NOMO-1 treated with DMSO at 0.1 percent for 48 hours (cell line): Measurements from ENCODE around the gene ZNF324B.
"Not testable (repeated sequence)": the region's sequence is repeated elsewhere in the genome, so short reads cannot be mapped to it uniquely, and the experiment has no call there.

Source experiments
- DNase-seq: peaks from one replicate; lab custom pipeline; 2025; ENCODE audit not compliant: unreplicated experiment; lab: John Stamatoyannopoulos, UW

ZNF324B gene

DNA sequence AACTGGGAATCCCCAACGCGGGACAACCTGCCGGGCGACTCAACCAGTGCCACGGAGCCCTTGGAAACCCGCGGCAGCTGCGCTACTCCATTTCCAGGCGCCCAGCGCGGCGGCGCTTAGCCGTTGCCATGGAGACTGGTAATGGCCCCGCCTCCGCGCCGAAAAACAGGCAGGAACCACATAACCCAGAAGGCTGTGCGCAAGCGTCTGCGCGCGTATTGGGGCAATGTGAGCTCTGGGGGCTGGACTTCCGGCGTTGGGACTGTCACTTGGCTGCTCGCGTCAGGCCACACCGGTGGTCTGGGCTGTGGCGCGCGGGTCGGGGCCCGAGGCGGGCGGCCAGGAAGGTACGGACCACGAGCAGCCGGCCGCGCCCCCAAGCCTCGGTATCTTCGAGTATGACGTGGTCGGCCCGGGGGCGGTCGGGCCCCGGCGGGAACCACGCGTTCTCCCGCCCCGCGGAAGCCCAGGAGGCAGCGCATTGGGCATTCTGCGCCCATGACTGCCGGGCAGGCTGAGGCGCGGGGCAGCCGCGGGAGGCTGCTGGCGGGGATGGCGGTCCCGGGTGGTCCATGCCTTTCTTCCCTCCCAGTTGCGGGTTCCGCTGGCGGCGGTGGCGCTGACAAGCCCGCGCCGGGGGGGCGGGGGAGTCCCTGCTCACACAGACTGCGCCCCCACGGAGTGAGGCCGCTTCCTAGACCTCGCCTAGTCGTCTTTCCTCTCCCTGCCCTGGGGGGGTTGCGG lies at the start of gene ZNF324B:
TSS of gene ZNF324B (plus strand) at position 265 of the 744 bp plus-strand sequence. CDS start 2,080 bp downstream, outside the sequence.
- DNase-seq: peak; percentile 94

GRCh38 chr19:58401840-58402421 lies 49.5 kb upstream of the ZNF324B start:
- DNase-seq: no peak

- DNase-seq: not testable (repeated sequence)
Observed at GRCh38 chr19:58403920-58404478, 47.4 kb upstream of the ZNF324B start.

GRCh38 chr19:58406818-58407657 lies 44.4 kb upstream of the ZNF324B start:
- DNase-seq: no peak

GRCh38 chr19:58407658-58408151 lies 43.7 kb upstream of the ZNF324B start:
- no peak for DNase-seq

DNA sequence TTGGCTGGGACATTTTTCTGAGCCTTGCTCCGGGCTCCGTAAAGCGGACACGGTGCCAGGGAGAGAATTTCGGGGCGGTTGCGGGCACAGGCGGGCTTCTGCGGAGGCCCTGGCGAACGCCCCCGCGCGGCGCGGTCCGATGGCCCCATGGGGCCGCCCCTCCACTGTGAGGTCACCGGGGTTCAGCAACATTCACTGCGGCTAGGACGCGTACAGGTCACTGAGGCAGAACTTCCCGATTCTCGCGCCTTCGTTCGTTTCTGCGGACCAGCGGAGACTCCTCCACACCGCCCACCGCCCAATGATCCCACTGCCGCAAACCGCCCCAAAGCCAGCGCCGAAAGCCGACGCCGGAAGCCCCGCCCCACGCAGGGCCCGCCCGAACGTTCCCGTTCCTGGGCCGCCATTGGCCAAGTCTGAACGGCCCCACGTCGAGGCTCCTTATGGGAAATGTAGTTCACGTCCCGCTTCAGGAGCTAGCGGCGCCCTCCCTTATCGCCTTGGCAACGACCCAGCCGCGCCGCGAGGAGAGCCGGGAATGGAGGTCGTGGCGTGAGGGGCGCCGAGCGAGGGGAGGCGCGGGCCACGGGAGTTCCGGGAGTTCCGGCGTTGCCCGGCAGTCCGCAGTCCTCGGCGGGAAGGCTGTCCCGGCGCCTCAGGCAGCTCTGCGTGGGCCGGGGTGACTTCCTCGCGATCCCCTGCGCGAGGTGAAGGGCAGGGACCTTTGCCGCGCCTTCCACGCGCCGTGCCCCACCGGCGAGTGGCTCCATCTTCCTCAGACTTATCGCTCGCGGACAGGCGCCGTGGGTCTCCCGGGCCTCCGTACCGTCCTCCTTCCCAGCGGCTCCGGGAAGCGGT lies 43.0 kb upstream of the ZNF324B start, which contains the start of gene ZNF584:
TSS of gene ZNF584 (plus strand) at position 498 of the 858 bp plus-strand sequence. CDS start 499 bp downstream, outside the sequence.
- DNase-seq: peak; percentile 97

- DNase-seq: peak; percentile 7
Observed at GRCh38 chr19:58409010-58409790, 42.2 kb upstream of the ZNF324B start.

- no peak for DNase-seq
Observed at GRCh38 chr19:58416604-58417003, 34.8 kb upstream of the ZNF324B start.

DNA sequence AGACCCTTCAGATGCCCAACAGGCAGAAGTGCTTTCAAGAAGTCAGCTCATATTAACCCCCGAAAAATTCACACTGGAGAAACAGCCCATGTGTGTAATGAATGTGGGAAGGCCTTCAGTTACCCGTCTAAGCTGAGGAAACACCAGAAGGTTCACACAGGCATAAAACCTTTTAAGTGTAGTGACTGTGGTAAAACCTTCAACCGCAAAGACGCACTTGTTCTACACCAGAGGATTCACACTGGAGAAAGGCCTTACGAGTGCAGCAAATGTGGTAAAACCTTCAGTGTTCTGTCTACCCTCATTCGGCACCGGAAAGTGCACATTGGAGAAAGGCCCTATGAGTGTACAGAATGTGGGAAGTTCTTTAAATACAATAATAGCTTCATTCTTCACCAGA lies 34.4 kb upstream of the ZNF324B start:
- DNase-seq: no peak

DNA sequence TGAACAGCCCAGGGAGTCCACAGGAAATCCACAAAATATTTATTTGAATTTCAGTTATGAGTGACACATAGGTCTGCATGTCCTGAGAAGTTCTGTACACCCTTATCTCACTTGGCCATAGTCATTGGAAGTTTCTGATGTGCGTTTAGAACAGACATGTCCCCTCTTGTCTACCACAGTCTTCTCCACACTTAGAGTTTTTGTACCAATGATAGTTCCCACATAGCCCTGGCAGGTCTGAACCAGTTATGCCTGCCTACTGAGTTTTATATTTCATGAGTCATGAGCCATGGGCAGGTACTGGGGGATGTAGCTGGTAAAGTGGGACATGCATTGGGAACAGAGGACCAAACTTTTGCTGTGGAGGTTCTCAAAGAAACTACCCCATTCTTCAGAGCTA lies 22.8 kb upstream of the ZNF324B start:
- no peak for DNase-seq

DNA sequence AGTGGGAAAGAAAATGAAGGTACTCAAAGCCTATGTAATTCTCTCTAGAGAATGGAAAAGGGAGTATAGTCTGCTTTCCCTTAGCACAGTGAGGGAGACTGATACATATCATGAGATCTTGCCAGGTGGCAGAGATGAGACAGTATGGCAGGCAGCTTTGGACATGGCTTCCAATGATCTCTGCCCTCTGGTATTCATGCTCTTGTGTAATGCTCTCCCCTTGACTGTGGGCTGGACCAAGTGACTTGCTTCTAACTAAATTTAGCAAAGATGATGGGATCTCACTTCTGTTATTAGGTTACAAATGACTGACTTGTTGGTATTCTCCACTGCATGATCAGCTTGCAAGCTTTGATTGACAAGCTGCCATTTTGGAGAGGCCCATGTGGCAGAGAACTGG lies 21.7 kb upstream of the ZNF324B start:
- DNase-seq: no peak

DNA sequence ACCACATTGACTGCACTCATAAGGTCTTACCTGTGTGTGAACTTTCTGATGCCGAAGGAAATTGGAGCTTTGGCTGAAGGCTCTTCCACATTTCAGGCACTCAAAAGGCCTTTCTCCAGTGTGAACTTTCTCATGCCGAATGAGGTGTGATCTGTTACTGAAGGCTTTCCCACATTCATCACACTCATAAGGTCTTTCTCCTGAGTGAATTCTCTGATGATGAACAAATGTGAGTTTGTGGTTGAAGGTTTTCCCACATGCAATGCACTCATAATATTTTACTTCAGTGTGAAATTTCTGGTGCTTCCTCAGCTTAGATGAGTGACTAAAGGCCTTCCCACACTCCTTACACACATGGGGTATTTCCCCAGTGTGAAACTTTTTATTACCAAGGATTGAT lies 17.2 kb upstream of the ZNF324B start:
- DNase-seq: no peak

GRCh38 chr19:58439576-58440554 lies 11.6 kb upstream of the ZNF324B start, which contains the start of gene ZNF132:
Gene ZNF132, minus strand, starts transcription at chr19:58440153. Its CDS starts 332 bp downstream, at chr19:58439821.
- peak; percentile 99 for DNase-seq

- no peak for DNase-seq
Observed at GRCh38 chr19:58440556-58440955, 10.9 kb upstream of the ZNF324B start.

GRCh38 chr19:58442986-58443385 lies 8.4 kb upstream of the ZNF324B start:
- DNase-seq: not testable (repeated sequence)

DNA sequence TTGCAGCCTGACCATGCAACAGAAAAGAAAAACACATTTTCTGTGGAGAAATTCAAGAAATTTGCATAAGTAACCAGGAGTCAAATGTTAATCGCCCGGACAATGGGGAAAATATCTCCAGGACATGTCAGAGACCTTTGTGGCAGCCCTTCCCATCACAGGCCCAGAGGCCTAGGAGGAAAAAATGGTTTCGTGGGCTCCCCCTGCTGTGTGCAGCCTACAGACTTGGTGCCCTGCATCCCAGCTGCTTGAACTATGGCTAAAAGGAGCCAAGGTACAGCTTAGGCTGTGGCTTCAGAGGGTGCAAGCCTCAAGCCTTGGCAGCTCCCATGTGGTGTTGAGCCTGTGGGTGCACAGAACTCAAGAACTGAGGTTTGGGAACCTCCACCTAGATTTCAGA lies 2.6 kb upstream of the ZNF324B start:
- not testable (repeated sequence) for DNase-seq

- DNase-seq: not testable (repeated sequence)
Observed at GRCh38 chr19:58449980-58450379, 1.4 kb upstream of the ZNF324B start.

DNA sequence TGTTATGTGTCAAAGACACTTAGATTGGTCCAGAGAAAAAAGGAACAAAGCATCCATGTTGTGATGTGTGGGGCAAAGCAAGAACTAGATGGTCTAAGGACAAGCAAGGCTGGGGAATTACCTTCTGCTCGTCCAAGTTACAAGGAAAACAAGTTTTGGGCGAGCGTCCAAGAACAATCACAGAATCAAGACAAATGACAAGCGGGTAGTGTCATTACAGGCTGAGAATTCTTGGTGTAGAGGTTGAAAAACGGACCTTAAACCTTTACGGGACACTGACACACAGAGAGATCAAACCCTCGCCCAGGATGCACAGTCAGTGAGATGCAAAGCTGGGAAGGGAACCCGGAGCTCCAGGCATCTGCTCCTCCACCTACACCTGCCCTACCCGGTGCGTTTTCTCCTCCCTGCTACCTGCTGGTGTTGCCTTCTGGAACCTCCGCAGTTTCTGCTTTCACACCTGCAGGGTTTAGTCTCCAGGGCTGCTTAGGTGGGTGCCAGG lies 515 bp upstream of the ZNF324B start:
- DNase-seq: no peak
